Adrenal gland (tissue), 12 donors: Measurements from ENCODE around the gene MCRS1. TPM values are rescaled to one million over a fixed set of nuclear protein-coding genes. Genes with fewer than 3 reads are reported as not detected.

ENCODE experiments used
- DNase-seq, 7 donors: peaks; one replicate each; pipeline ENCODE4 v3.0.0-alpha.2; 2019 to 2020
- H3K27ac ChIP-seq, 5 donors: fragments of 200-600 bp; sonication (generic) in 4 of 5; 1 replicate in 3 of 5; 2 replicates in 2 of 5; pipeline versions ENCODE4 v1.5.1 to v1.8.0; 2016 to 2020; ENCODE audit warnings: mild to moderate bottlenecking in 1 of 5
- H3K27me3 ChIP-seq: fragments of 200-600 bp; 2 replicates; pipeline ENCODE4 v1.8.0; 2021
- H3K36me3 ChIP-seq, 2 donors: fragments of 200-600 bp; replicated peaks in 1 of 2; 1 replicate in 1 of 2; 2 replicates in 1 of 2; pipeline versions ENCODE4 v1.5.1 to v1.8.0; 2018 to 2022
- H3K4me1 ChIP-seq, 2 donors: fragments of 200-600 bp; replicated peaks in 1 of 2; 1 replicate in 1 of 2; 2 replicates in 1 of 2; pipeline versions ENCODE4 v1.5.1 to v1.8.0; 2018 to 2021
- H3K4me3 ChIP-seq, 4 donors: fragments of 200-600 bp; sonication (generic) in 3 of 4; one replicate each; pipeline ENCODE4 v1.5.1; 2016 to 2018
- H3K9me3 ChIP-seq, 3 donors: fragments of 200-600 bp; sonication (generic) in 1 of 3; replicated peaks in 1 of 3; 1 replicate in 2 of 3; 2 replicates in 1 of 3; pipeline versions ENCODE4 v1.5.1 to v1.8.0; 2016 to 2021
- CTCF ChIP-seq, 6 experiments: fragments of 450-650 bp in 4 of 6; fragments of 200-600 bp in 2 of 6; sonication (generic) in 1 of 6; IDR thresholded peaks; 1 replicate in 5 of 6; 2 replicates in 1 of 6; pipeline versions ENCODE4 v1.5.1 to v1.8.0; 2016 to 2021; ENCODE audit warnings: antibody characterized with exemption in 6 of 6, mild to moderate bottlenecking in 2 of 6, moderate library complexity in 1 of 6
- POLR2A ChIP-seq, 2 donors: fragments of 450-650 bp; IDR thresholded peaks; one replicate each; pipeline ENCODE4 v1.6.1; 2017; ENCODE audit warnings: antibody characterized with exemption in 2 of 2, mild to moderate bottlenecking in 2 of 2, moderate library complexity in 1 of 2
- WGBS, 4 donors: extraction: QIAGEN DNeasy Blood & Tissue Kit in 2 of 4; methylation state at CpG; one replicate each; pipeline versions ENCODE4 v1.1.5 to v1.1.7; 2013 to 2017; 5-methylcytosine and 5-hydroxymethylcytosine counted together
- intact Hi-C, 2 donors: fragments of 100-400 bp; cut with DNase I; formaldehyde crosslinking; loops; one replicate each; pipeline versions ENCODE4 v1.14.1 to v1.15.0; 2022 to 2023
- polyA plus RNA-seq, 3 donors: library from polyadenylated mRNA; stranded (reverse); fragments of 200-250 nt in 2 of 3; fragments of 350-450 nt in 1 of 3; fragmentation: Illumina TruSeq in 1 of 3; extraction: RNeasy Lipid Tissue Mini Kit (QIAGEN cat#74804) in 1 of 3; gene quantifications; one replicate each; pipeline ENCODE4 v1.2.3, GENCODE V29; 2013 to 2014
- total RNA-seq, 9 donors: library from RNA; depleted of rRNA in 4 of 9; stranded (reverse); fragments of >200 nt in 4 of 9; fragments of 120-200 nt in 1 of 9; fragmentation: NEBNext Ultra II Directional in 1 of 9; extraction: Animal tissue kit (Norgen Biotek cat#: 25700) in 1 of 9; gene quantifications; one replicate each; pipeline versions ENCODE4 v1.1.0 to v1.2.4, GENCODE V29; 2013 to 2023
- donor health status: healthy with polysubstance abuse.
- donor health status: Bipolar disorder and iron deficiency.
- donor health status: DM: yes; HTN: yes; CAD: no.
- donor health status: DM: no; HTN: no; CAD: no.
- donor health status: DM: no; HTN: no; CAD: no.
- donor health status: DM: yes; HTN: yes; CAD: no.

Gene MCRS1
- total and polyA plus RNA-seq, 12 donors, result 28.3 to 98.1 (median 52.3) TPM

- Histone ChIP-seq H3K27me3 (peaks cover 4% of the 10 kb centered on the region), H3K36me3 (no peaks in the 10 kb centered on the region), H3K4me3 (no peak overlapping the region), H3K27ac (no peak overlapping the region), H3K9me3 (no peaks in the 10 kb centered on the region), H3K4me1 (peaks cover 7 to 8% of the 10 kb centered on the region in 2 donors)
- TF ChIP-seq CTCF (IDR thresholded peaks at IDR 0.05) (no peak), POLR2A (IDR thresholded peaks at IDR 0.05) (no peak)
- no peak for DNase-seq
- intact Hi-C loops, result no loop called here
- 76 to 80% (median 78%) methylated on average over 7 of the region's 7 CpGs for WGBS, 4 donors
Observed at GRCh38 chr12:49547090-49547690, 20.8 kb downstream of the MCRS1 start.

GRCh38 chr12:49546481-49546880 is 21.5 kb downstream of the MCRS1 start:
- TF ChIP-seq CTCF (IDR thresholded peaks at IDR 0.05) (no peak), POLR2A (IDR thresholded peaks at IDR 0.05) (no peak)
- H3K4me3 ChIP-seq, result no peak overlapping the region
- intact Hi-C loops, result no loop called here
- no peak for DNase-seq
- H3K4me1 ChIP-seq, result peaks cover 7 to 8% of the 10 kb centered on the region in 2 donors
- H3K27ac ChIP-seq, result no peak overlapping the region
- 76 to 92% (median 78%) methylated on average over 2 to 3 of the region's 3 CpGs; no CpG with 5 or more reads in 1 of the 4 donors for WGBS, 4 donors
- no peaks in the 10 kb centered on the region for H3K9me3 ChIP-seq
- H3K36me3 ChIP-seq, result no peaks in the 10 kb centered on the region
- peaks cover 4% of the 10 kb centered on the region for H3K27me3 ChIP-seq

- Histone ChIP-seq H3K27me3 (peaks cover 4% of the 10 kb centered on the region), H3K36me3 (no peaks in the 10 kb centered on the region), H3K27ac (no peak overlapping the region), H3K4me1 (peaks cover 7 to 8% of the 10 kb centered on the region in 2 donors), H3K4me3 (no peak overlapping the region), H3K9me3 (no peaks in the 10 kb centered on the region)
- TF ChIP-seq CTCF (IDR thresholded peaks at IDR 0.05), result no peak
- no peak for TF ChIP-seq POLR2A (IDR thresholded peaks at IDR 0.05)
- DNase-seq, result no peak
- WGBS, 4 donors, result 73 to 93% (median 80%) methylated on average over 3 to 4 of the region's 4 CpGs
- intact Hi-C loops, result no loop called here
Observed at GRCh38 chr12:49545815-49546214, 22.1 kb downstream of the MCRS1 start.

- intact Hi-C loops, result no loop called here
- TF ChIP-seq CTCF (IDR thresholded peaks at IDR 0.05) (no peak), POLR2A (IDR thresholded peaks at IDR 0.05) (no peak)
- Histone ChIP-seq H3K4me1 (peaks cover 7% of the 10 kb centered on the region in 2 donors), H3K4me3 (no peak overlapping the region), H3K27ac (no peak overlapping the region), H3K9me3 (no peaks in the 10 kb centered on the region), H3K36me3 (no peaks in the 10 kb centered on the region), H3K27me3 (peaks cover 4% of the 10 kb centered on the region)
- WGBS, 4 donors, result 53 to 68% (median 63%) methylated on average over 16 to 39 of the region's 39 CpGs
- DNase-seq, result no peak
Observed at GRCh38 chr12:49543914-49544815, 23.8 kb downstream of the MCRS1 start.
